Peyer's patch (tissue), 4 donors: ENCODE data around the gene CD1C. TPM values are rescaled to one million over a fixed set of nuclear protein-coding genes. Genes with fewer than 3 reads are reported as not detected.

Source experiments
- DNase-seq, 3 donors: peaks; one replicate each; pipeline ENCODE4 v3.0.0-alpha.2; 2017 to 2019
- H3K27ac ChIP-seq, 4 donors: fragments of 200-600 bp; sonication (generic); one replicate each; pipeline ENCODE4 v1.5.1; 2016 to 2019
- H3K27me3 ChIP-seq, 2 donors: fragments of 200-600 bp; sonication (generic); one replicate each; pipeline ENCODE4 v1.5.1; 2019
- H3K36me3 ChIP-seq, 3 donors: fragments of 200-600 bp; sonication (generic); one replicate each; pipeline ENCODE4 v1.5.1; 2016 to 2019
- H3K4me1 ChIP-seq, 4 donors: fragments of 200-600 bp; sonication (generic); one replicate each; pipeline ENCODE4 v1.5.1; 2016 to 2019
- H3K4me3 ChIP-seq, 4 donors: fragments of 200-600 bp; sonication (generic); 1 replicate in 3 of 4; 2 replicates in 1 of 4; pipeline ENCODE4 v1.5.1; 2016 to 2019; ENCODE audit warnings: mild to moderate bottlenecking in 1 of 4
- H3K9me3 ChIP-seq, 4 donors: fragments of 200-600 bp; sonication (generic); one replicate each; pipeline ENCODE4 v1.5.1; 2016 to 2019; ENCODE audit warnings: mild to moderate bottlenecking in 1 of 4
- POLR2A ChIP-seq, 2 donors: fragments of 450-650 bp; IDR thresholded peaks; one replicate each; pipeline ENCODE4 v1.5.1; 2017; ENCODE audit warnings: antibody characterized with exemption in 2 of 2, mild to moderate bottlenecking in 2 of 2, moderate library complexity in 2 of 2
- total RNA-seq, 4 donors: library from RNA; depleted of rRNA; stranded (reverse); fragments of >200 nt; gene quantifications; one replicate each; pipeline ENCODE4 v1.1.0, GENCODE V29; 2016
- TF ChIP-seq, protein P1 (sequence below), 6 experiments: fragments of 450-650 bp in 4 of 6; fragments of 200-600 bp in 2 of 6; sonication (generic) in 1 of 6; IDR thresholded peaks; one replicate each; pipeline ENCODE4 v1.5.1; 2017 to 2019; ENCODE audit warnings: antibody characterized with exemption in 6 of 6, mild to moderate bottlenecking in 3 of 6, moderate library complexity in 1 of 6

CD1C gene
- total RNA-seq, 4 donors from 2014 or later = 1.3 to 15.7 TPM; not detected in 2

DNA sequence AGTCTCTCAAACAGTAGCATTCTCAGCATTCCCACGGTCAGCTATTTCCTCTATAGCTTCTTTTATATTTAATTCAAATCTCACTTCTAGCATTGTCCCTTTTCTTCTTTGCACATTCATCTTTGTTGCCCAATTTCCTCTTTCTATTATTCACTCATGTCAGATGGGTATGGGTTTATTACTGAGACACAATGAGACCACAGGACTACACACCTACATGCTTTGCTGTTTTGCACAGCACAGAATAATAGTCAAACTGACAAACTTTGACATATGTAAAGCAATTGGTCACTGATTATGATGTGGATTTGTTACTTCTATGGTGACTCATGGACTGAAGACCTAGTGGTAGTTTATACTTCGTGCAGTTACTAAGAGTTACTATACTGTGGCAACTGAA is 5.8 kb upstream of the CD1C start:
- H3K27ac ChIP-seq = peak overlapping the region in 1 of 4 donors; percentile 32
- H3K4me3 ChIP-seq = no peak overlapping the region
- no peaks in the 10 kb centered on the region for H3K36me3 ChIP-seq
- no peak for DNase-seq
- peaks cover 0 to 3% (median 0%) of the 10 kb centered on the region in 4 donors for H3K4me1 ChIP-seq
- H3K9me3 ChIP-seq = peaks cover 0 to 4% (median 0%) of the 10 kb centered on the region in 4 donors
- no peaks in the 10 kb centered on the region for H3K27me3 ChIP-seq
- TF ChIP-seq POLR2A (IDR thresholded peaks at IDR 0.05) = no peak
- TF ChIP-seq, protein P1, sequence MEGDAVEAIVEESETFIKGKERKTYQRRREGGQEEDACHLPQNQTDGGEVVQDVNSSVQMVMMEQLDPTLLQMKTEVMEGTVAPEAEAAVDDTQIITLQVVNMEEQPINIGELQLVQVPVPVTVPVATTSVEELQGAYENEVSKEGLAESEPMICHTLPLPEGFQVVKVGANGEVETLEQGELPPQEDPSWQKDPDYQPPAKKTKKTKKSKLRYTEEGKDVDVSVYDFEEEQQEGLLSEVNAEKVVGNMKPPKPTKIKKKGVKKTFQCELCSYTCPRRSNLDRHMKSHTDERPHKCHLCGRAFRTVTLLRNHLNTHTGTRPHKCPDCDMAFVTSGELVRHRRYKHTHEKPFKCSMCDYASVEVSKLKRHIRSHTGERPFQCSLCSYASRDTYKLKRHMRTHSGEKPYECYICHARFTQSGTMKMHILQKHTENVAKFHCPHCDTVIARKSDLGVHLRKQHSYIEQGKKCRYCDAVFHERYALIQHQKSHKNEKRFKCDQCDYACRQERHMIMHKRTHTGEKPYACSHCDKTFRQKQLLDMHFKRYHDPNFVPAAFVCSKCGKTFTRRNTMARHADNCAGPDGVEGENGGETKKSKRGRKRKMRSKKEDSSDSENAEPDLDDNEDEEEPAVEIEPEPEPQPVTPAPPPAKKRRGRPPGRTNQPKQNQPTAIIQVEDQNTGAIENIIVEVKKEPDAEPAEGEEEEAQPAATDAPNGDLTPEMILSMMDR (IDR thresholded peaks at IDR 0.05) = no peak

DNA sequence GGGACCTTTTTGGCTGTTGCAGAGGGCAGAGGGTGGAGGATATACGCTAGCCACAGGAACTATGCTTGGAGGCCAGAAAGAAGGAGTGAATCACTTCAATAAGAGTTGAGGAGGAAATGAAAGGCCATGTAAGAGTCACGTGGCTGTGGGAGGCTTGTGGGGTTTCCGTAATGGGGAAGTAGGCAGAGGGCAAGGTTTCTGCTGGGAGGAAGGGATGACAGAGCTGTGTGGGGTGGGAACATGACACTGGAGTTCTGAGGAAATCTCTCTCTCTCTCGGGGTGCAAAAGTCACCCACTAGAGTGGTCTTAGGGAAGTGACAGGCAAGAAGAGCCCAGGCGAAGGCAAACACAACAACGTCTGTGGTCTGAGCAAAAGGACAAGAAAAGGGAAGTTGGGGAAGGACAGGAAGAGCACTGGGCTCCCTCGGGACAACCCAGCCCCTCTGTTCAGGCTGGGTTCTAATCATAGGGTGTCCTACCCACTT is 3.9 kb upstream of the CD1C start:
- peak overlapping the region in 1 of 4 donors; percentile 10 for H3K4me3 ChIP-seq
- peak in 2 of 3 donors; percentile 89 for DNase-seq
- H3K27me3 ChIP-seq = no peaks in the 10 kb centered on the region
- H3K27ac ChIP-seq = peak overlapping the region in 1 of 4 donors; percentile 74
- H3K36me3 ChIP-seq = no peaks in the 10 kb centered on the region
- H3K4me1 ChIP-seq = peaks cover 0 to 3% (median 0%) of the 10 kb centered on the region in 4 donors
- TF ChIP-seq POLR2A (IDR thresholded peaks at IDR 0.05) = no peak
- TF ChIP-seq, protein P1 (IDR thresholded peaks at IDR 0.05) = no peak
- no peaks in the 10 kb centered on the region for H3K9me3 ChIP-seq

DNA sequence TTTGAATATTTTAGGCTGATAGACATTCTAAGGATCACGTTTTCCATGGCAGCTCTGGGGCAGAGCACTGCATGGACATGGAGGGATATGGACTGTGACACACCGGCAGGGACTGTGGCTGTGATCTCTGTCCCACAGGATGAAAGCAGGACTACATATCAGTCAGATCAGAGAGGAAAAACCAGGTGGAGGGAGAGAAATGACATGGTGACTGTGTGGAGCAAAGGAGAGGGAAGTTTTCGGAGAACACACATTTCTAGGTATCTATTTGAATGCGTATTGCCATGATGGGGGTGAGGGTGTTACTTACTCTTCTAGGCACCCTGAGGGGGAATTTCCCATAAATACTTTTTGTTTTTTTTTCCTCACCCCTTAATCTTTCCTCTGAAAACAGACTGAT is 3.2 kb upstream of the CD1C start:
- no peak for DNase-seq
- H3K4me1 ChIP-seq = peaks cover 0 to 3% (median 0%) of the 10 kb centered on the region in 4 donors
- no peaks in the 10 kb centered on the region for H3K9me3 ChIP-seq
- no peak for TF ChIP-seq POLR2A (IDR thresholded peaks at IDR 0.05)
- TF ChIP-seq, protein P1 (IDR thresholded peaks at IDR 0.05) = no peak
- H3K36me3 ChIP-seq = no peaks in the 10 kb centered on the region
- H3K27ac ChIP-seq = peak overlapping the region in 1 of 4 donors; percentile 74
- H3K4me3 ChIP-seq = peak overlapping the region in 1 of 4 donors; percentile 10
- H3K27me3 ChIP-seq = no peaks in the 10 kb centered on the region

DNA sequence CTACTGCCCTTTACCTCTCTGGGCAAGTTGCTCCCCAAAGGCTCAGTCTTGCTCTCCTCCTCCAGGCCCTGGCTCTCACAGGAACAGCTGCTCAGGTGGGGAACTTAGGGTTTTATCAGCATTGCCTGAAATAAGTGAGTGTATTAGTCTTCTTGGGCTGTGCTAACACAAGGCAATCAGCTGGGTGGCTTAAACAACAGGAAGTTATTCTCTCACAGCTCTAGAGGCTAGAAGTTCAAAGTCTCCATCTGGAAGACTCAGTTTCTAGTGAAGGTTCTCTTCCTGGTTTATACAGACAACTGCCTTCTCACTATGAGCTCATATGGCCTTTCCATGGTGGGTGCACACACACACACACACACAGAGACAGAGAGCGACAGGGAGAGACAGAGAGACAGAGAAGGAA is 2.8 kb upstream of the CD1C start:
- no peak for DNase-seq
- Histone ChIP-seq H3K4me3 (no peak overlapping the region), H3K36me3 (no peaks in the 10 kb centered on the region), H3K27ac (peak overlapping the region in 1 of 4 donors; percentile 74), H3K4me1 (peaks cover 0 to 3% (median 0%) of the 10 kb centered on the region in 4 donors), H3K9me3 (no peaks in the 10 kb centered on the region), H3K27me3 (no peaks in the 10 kb centered on the region)
- TF ChIP-seq, protein P1 (IDR thresholded peaks at IDR 0.05) = no peak
- TF ChIP-seq POLR2A (IDR thresholded peaks at IDR 0.05) = no peak

DNA sequence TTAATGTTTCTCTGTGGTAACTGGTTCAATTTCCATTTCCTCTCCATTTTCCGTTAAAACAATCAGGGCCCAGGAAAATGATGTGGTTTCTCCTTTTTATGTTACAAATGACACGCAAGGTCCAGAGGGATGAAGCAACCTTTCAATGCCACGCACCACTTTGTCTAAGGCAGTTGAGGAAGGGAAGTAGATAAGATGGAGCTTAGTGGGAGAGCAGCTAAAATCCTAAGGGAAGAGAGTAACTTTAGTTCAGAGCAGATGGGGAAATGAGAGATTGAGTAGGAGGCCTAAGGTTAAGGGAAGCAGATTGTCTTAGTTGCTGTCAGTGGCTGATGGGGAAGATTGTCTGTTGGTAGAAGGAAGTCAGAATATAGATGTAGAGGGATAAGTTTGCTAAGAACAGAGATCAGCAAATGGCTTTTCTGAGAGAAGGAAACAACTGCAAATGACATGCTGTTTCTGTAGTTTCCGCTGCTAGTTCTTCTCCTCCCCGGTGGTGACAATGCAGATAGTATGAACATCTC is 660 bp downstream of the CD1C start:
- TF ChIP-seq, protein P1 (IDR thresholded peaks at IDR 0.05) = no peak
- TF ChIP-seq POLR2A (IDR thresholded peaks at IDR 0.05) = no peak

More for the DNA sequence above, 660 bp downstream of the CD1C start:
- Histone ChIP-seq H3K36me3 (no peaks in the 10 kb centered on the region), H3K9me3 (no peaks in the 10 kb centered on the region), H3K4me3 (no peak overlapping the region), H3K27ac (peak overlapping the region in 1 of 4 donors; percentile 69), H3K4me1 (no peaks in the 10 kb centered on the region), H3K27me3 (no peaks in the 10 kb centered on the region)
- DNase-seq = no peak
